Endothelial cell of umbilical vein (primary cell): ENCODE data around the gene DTX3.

ENCODE experiments used
- JUN ChIP-seq: IDR thresholded peaks from 2 replicates; pipeline ENCODE4 v1.6.1; 2011; ENCODE audit warnings: borderline replicate concordance, low read depth; ENCODE audit not compliant: insufficient read length, insufficient read depth
- MYC ChIP-seq: IDR thresholded peaks from one replicate; pipeline ENCODE4 v1.6.1; 2011; ENCODE audit warnings: mild to moderate bottlenecking, low read depth, low read length
- POLR2A ChIP-seq: IDR thresholded peaks from 2 replicates; pipeline ENCODE4 v1.6.1; 2012; ENCODE audit warnings: low read depth, mild to moderate bottlenecking, control low read depth, low read length
- POLR2AphosphoS5 ChIP-seq: IDR thresholded peaks from 2 replicates; pipeline ENCODE4 v1.6.1; 2012; ENCODE audit warnings: low read depth, mild to moderate bottlenecking, control low read depth, low read length, moderate library complexity; ENCODE audit not compliant: insufficient read depth
- TF ChIP-seq, protein P1 (sequence below), 2 donors: IDR thresholded peaks; 1 replicate in 1 of 2; 2 replicates in 1 of 2; pipeline ENCODE4 v1.5.1; 2011; ENCODE audit warnings: low read length in 2 of 2, mild to moderate bottlenecking in 2 of 2, moderate library complexity in 2 of 2, control low read depth in 1 of 2, inconsistent platforms in 1 of 2, low read depth in 1 of 2; ENCODE audit not compliant: insufficient read depth in 1 of 2; ENCODE audit errors: extremely low read depth in 1 of 2

DNA sequence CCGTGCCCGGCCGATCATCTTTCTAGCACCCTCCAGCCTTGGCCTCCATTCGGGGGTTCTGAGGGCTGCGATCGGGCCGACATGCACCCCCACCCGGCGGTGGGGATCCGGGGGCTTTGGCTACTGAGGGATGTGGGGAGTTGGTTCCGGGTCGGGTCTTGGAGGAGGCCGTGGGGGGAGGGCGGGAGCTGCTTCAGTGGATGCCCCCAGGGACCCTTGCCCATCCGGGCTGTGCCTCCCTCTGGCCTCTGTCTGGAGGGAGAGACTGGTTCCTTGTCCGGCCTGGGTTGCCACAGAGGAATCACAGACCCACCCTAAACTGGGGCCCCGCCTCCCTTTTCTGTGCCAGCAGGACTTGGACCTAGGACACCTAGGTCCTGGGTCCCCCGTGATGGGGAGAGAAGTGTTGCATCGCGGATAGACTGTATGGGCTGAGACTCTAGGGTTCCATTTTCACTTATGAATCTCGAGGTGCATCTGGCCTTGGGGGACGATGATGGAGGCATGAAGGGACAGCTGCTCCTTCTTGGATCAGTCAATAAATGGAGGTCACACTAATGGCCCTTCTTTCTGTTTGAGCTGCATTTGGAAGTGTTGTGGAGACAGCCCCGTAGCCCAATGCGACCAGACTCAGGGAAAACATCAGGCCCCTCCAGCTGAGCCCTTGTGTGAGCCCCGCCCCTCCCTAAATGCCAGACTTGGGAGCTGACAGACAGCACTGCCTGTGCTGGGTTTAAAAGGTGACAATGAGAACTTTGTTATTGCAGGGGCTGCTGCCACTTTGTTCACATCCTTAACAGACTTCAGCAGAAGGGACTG is 577 bp downstream of the DTX3 start:
- TF ChIP-seq, protein P1, sequence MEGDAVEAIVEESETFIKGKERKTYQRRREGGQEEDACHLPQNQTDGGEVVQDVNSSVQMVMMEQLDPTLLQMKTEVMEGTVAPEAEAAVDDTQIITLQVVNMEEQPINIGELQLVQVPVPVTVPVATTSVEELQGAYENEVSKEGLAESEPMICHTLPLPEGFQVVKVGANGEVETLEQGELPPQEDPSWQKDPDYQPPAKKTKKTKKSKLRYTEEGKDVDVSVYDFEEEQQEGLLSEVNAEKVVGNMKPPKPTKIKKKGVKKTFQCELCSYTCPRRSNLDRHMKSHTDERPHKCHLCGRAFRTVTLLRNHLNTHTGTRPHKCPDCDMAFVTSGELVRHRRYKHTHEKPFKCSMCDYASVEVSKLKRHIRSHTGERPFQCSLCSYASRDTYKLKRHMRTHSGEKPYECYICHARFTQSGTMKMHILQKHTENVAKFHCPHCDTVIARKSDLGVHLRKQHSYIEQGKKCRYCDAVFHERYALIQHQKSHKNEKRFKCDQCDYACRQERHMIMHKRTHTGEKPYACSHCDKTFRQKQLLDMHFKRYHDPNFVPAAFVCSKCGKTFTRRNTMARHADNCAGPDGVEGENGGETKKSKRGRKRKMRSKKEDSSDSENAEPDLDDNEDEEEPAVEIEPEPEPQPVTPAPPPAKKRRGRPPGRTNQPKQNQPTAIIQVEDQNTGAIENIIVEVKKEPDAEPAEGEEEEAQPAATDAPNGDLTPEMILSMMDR (IDR thresholded peaks at IDR 0.05; ENCODE audit: extremely low read depth in 1 of 2, insufficient read depth in 1 of 2, low read depth in 1 of 2, low read length in 2 of 2), result no peak
- TF ChIP-seq POLR2A (no peak), MYC (no peak), JUN (no peak), POLR2AphosphoS5 (no peak)
